ENCODE measurements around the gene RAC3.
"Not testable (repeated sequence)": the region's sequence is repeated elsewhere in the genome, so short reads cannot be mapped to it uniquely, and the experiment has no call there.

The RAC3 gene

DNA sequence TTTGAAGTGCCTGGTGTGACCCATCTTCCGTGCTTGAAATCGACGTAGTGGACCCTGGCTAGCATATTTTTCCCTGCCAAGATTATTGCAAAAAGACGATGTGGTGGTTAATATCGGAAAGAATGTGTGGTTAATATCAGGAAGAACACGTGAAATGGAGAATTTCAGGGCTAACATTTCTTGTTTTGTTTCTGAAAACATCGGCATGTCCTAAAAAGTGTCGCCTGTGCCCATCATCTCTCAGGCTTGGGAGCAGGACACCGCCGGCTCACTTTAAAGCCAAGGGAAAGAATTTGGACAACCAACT is 6.4 kb downstream of the RAC3 start:
- in situ Hi-C loops (cut with HindIII; ENCODE audit: low sequenced_read_pairs), result no loop called here

DNA sequence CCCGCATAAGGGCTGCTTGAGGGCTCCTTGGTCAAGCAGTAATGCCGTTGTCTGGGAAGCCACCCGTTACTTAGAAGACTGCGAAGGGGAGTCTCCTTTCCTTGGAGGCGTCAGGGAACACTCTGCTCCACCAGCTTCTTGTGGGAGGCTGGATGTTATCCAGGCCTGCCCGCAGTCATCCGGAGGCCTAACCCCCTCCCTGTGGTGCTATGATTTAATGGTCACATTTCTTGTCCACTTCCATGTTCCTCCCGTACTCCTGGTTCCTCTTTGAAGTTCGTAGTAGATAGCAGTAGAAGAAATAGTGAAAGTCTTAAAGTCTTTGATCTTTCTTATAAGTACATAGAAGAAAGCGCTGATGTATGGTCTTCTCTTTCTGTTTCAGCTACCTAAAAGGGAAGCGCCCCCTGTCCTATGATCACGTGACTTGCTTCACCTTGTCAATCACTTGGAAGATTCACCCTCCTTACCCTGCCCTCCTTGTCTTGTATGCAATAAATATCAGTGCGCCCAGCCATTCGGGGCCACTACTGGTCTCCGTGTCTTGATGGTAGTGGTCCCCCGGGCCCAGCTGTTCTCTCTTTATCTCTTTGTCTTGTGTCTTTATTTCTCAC is 7.4 kb downstream of the RAC3 start:
- in situ Hi-C loops (cut with HindIII; ENCODE audit: low sequenced_read_pairs), result not testable (repeated sequence)

DNA sequence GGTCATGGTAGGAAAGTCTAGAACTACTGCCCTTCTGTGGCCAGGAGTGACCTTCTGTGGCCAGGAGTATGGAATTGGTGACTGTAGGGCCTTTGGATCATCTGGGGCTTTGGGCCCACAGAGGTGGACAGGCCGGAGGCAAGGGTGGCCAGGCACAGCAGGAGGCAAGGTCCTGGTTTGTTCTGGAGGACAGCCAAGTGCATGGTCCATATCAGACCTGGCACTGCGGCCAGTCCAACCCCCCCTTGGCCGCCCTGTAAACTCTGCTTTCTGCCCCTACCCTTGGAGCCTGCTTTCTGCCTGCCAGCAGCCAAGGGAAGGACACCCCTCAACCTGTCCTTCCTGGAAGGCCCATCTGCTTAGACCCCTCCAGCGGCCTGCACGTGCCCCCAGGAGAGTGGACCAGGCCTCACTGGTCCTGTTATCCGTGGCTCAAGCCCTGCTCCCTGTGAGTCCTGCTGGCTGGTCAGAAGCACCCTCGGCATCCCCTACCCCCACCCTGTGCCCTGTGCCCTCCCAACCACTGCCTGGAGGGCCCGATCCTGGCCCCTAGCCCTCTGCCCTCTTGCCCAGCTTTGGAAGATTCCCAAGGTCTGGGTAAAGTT is 8.3 kb downstream of the RAC3 start:
- in situ Hi-C loops (cut with HindIII; ENCODE audit: low sequenced_read_pairs), result no loop called here

DNA sequence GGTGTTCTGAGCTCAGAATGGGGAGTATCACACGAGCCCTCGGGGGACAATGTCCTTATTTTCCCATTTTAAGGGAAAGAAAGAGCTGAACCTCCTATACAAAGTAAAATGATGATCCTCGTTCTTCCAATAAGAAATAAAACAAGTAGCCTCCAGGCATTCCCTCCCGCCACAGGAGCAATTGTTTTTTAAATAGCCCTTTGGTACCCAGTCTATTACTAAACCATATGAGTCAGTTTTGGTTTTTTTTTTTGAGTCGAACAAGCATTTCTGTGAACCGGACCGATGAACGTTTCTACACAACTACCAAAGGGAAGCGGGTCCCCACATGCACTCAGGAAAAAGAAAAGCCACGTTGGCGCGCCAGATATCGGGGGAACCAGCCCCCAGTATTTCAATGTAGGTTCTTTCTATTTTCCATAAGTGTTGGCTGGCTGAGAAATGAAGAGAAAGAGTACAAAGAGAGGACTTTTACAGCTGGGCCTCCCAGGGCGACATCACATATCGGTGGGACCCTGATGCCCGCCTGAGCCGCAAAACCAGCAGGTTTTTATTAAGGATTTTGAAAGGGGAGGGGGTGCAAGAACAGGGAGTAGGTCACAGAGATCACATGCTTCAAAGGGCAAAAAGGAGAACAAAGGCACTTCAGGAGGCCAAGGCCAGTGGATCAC is 9.8 kb downstream of the RAC3 start:
- in situ Hi-C loops (cut with HindIII; ENCODE audit: low sequenced_read_pairs), result no loop called here

DNA sequence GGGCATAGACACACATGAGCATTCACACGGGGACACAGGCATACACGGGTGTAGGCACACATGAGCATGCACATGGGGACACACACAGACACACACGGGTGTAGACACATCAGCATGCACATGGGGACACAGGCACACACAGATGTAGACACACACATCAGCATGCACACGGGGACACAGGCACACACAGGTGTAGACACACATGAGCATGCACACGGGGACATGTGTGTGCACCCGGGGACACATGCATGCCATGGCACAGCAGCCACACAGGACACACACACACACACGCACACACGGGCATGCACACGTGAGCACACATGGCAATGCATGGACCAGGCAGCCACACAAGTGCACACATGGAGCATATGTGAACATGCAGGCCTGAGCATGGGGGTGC is 11.2 kb downstream of the RAC3 start:
- in situ Hi-C loops (cut with HindIII; ENCODE audit: low sequenced_read_pairs), result no loop called here

DNA sequence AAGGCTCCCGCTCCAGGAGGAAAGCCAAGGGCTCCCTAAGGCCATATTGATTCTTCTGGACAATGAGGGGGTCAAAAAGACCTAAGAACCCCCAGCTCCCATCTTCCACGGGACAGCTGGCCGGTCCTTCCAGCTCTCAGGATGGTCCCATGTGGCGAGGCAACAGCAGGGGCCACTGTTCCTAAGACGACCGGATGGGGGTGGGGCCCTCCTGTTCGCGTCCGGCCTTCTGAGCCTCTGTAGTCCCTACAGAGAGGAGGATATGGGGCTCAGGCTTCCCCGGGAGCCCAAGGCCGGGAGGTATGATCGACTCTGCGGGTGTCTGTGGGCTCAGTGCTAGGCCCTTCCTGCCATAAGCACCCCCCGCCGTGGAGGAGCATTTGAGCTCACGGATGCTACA is 12.0 kb downstream of the RAC3 start:
- in situ Hi-C loops (cut with HindIII; ENCODE audit: low sequenced_read_pairs), result no loop called here

DNA sequence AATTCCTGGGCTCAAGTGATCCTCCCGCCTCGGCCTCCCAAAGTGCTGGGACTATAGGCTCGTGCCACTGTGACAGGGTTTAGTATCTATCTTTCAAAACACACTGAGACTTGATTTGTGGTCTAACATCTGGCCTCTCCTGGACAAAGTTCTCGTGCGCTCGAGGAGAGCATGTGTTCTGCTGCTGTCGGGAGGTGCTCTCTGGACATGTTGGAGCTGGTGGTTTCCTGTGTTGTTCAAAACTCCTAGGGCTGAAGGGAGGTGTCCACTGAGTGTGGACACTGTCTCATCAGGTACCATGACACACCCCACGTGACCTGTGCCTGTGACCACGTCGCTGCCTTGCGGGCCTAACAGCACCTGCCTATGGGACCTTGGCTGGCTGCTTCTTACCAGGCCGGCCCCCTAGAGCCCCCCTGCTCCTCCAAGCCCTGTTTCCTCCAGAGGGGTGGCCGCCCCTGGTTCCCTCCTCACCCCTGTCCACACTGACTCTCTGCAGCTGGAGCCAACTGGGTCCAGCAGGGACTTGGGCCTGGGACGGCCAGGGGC is 14.5 kb downstream of the RAC3 start:
- in situ Hi-C loops (cut with HindIII; ENCODE audit: low sequenced_read_pairs), result no loop called here

DNA sequence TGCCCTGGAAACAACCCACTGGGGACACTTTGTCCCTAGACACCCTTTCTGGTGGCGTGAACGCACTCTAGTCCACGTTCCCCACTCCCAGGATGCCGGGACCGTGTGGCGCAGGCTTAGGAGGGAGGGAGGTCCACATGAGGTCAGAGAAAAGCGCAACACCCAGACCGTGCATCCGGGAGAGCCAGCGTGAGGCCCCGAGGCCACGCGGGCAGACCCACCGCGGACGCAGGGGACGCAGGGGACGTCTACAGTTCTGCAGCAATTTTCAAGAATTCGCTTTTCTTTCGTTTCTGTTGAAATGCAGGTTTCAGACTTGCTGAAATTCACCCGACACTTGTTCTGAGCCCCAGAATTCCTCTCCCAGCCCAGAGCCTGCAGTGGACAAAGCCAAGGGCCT is 15.4 kb downstream of the RAC3 start:
- in situ Hi-C loops (cut with HindIII; ENCODE audit: low sequenced_read_pairs), result no loop called here

DNA sequence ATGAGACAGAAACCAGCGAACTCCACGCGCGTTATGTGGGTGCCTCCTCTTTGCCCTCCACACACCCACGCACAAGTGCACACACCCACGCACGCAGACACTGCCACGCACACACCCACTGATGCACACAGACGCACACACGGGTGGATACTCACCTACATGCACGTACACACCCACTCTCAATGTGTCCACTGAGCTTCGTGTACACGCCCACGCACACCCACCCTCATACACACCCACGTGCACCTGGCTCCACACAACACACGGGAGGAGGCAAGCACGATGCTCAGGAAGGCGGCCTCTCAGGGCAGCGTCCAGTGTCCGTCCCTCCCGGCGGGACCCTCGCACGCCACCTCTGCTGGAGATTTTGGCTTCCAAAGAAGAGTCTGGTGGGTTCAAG is 15.9 kb downstream of the RAC3 start:
- in situ Hi-C loops (cut with HindIII; ENCODE audit: low sequenced_read_pairs), result no loop called here

DNA sequence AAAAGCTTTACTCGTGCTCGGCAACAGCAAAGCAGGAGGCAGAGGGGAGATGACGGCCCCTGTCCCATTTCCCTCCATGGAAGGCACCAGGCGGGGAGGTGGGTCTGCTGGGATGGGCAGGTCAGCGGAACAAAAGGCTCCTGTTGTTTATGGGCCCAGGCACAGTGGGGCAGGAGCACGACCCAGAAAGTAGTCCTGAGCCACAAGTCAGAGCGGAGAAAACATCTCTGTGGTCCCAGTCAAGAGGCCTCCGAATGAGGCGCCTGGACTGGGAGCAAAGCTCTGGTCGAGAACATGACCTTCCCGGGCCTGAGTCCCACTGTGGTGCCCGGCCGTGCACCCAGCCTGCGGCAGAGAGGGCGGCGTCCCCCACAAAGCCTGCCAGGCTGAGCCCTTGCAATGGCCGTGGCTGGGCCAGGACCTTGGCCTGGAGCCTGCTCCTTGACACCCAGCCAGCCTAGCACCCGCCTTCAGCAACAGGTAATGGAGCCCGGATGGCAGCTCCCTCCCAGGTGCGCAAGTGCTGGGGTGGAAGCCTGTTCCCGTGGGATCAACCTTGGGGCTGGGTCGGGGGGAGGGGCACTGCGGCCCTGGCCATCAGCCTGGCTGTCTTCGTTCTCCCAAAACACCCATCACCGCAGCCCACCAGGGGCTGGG is 16.6 kb downstream of the RAC3 start:
- in situ Hi-C loops (cut with HindIII; ENCODE audit: low sequenced_read_pairs), result no loop called here

DNA sequence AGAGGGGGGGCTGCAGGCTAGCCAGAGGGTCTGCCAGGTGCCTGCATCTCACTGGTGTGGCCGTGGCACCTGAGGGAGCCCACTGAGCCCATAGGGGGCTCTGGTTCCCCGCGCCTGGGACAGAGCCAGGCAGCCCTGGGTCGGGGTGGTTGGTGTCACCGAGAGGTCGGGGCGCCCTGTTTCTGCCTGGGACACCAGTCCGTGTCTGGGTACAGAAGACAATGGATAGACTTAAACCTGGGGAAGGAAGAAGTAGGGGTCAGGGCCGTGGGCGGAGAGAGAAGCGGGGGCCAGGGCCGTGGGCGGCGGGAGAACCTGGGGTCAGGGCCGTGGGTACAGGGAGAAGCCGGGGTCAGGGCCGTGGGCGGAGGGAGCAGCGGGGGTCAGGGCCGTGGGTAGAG is 17.1 kb downstream of the RAC3 start:
- in situ Hi-C loops (cut with HindIII; ENCODE audit: low sequenced_read_pairs), result no loop called here

DNA sequence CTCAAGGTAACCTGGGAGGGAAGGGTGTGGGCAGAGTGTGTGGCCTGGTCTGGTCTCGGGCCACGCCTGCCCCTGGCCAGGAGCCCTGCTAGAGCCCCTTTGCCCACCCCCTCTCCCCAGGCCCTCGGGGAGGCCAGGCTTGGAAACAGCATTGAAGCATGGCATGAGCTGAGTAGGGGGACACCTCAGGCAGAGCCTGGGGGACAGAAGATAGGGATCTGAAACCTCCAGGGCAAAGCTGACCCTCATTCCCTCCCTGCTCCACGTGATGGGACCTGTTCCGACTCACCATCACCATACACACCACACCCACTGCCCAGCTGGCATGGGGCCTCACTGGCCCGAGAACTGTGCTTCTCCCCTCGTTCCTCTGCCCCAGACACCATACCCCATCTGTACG is 17.6 kb downstream of the RAC3 start:
- in situ Hi-C loops (cut with HindIII; ENCODE audit: low sequenced_read_pairs), result no loop called here

DNA sequence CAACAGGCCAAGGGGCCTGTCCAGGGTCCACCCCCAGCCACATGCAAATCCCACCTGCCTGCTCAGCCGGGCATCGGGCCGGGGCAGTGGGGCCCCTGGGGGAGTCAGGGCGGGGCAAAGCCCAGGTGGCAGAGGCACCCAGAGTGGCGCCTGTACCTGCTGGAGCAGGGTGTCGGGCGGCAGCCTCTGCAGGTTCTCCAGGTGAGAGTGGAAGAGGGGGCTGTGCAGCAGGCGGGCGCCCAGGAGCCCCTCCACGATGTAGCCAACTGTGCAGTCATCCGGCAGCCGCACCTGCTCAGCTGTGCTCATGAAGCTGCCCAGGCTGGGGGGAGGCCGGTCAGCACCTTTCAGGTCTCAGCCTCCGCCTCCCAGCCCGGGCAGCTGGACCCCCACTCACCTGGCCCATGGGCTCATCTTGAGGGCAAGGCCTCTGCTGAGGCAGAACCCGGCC is 18.1 kb downstream of the RAC3 start:
- in situ Hi-C loops (cut with HindIII; ENCODE audit: low sequenced_read_pairs), result no loop called here

DNA sequence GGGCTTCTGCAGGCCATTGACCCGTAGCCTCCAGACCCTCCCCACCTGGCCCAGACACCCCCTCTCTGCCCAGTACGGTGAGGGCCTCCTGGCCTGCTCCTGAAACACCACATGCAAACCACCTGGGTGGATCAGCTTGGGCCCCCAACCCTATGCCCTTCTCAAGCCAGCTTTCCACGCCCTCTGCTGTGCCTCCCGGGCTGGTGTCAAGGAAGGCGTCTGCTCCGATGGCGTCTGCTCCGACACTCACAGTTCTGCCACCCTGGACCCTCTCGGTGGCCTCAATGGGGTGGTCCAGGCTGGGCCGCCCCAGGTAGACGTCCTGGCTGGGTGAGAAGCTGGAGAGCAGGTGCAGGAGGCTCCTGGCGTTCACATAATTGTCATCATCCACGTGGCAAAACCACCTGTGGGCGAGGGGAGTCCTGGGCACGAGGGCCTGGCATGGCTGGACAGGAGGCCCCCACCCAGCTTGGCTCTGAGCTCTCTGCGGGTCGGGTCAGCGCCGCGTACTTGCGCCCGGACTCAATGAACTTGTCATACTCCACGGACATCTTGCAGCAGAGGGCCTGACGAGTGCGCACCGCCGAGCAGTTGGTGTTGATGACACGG is 18.8 kb downstream of the RAC3 start:
- in situ Hi-C loops (cut with HindIII; ENCODE audit: low sequenced_read_pairs), result no loop called here

DNA sequence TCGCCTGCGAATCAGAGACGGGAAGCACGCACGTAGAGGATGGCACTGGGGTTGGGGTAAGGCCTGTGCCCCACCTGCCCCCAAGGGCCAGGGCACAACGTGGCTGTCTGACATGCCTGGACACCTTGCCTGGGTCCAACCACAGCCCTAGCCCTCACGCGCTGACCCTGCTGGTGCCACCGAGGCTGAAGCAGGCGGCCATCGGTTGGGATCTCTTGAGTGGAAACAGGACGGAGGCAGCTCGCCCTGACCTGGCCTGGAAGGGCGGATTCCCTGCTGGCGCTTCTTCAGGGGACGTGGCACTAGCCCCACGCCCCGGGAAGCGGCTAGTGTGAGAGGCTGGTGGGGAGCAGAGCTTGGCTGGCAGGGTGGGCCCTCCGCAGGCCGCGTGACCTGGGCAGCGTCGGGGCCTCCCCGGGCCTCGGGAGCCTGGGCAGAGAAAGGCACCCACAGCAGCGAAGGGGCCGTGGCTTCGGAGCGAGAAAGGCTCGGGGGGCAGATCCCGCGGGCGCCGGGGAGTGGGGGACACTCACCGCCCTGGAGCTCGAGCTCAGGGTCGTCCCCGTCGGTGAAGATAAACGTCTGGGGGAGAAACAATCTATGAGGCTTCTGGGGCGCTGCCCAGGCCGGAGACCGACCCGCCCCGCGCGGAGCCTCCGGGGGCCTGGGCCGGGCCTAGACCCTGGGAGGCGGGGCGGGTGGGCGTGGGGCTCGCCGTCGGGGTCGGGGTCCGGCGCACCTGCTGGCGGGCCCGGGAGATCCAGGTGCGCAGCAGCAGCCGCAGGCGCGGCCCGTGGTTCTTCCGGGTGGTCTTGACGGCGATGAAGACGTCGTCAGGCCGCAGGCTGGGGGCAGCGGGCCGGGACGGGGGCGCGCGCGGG is 19.5 kb downstream of the RAC3 start:
- in situ Hi-C loops (cut with HindIII; ENCODE audit: low sequenced_read_pairs), result no loop called here

DNA sequence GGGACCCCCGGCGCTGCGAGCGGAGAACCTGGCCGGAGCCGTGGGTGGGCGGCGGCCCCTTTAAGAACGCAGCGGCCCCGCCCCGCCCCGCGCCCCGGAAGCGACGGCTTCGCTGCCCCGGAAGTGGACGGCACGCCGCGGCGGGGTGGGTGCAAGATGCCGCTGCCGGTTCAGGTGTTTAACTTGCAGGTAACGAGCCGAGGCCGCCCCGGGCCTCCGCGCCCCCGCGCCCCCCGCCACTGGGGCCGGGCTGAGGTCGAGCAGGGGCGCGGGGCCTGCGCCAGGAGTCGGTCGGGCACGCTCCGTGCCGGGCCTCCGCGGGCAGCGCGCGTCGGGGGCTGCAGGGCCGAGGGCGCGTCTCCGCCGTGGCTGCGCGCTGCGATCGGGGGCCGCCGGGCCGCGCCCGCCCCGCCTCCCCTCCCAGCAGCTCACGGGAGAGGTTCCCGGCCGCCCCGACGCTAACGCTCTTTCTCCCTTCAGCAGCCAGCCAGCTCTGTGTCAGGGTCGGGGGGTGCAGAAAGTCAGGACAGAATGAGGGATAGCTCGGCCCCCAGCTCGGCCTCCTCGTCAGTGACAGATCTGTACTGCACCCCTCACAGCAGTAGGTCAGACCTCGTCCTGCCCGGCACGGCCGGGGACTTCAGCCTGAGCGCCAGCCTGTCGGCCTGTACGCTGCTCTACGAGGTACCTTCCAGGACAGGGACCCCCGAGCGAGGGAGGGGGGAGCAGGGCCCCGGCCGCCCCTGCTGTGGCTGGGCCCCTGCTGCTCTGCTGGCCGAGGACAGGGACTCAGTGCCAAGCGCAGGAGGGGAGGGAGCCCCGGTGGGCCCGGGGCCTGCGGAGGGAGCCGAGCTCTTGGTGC is 20.5 kb downstream of the RAC3 start, which contains the start of the genes GPS1 and RFNG:
Gene GPS1 (plus strand): TSS at position 123 of the 862 bp plus-strand sequence. CDS start 34 bp downstream, at position 157.
Gene RFNG (minus strand): TSS at position 36 of the 862 bp plus-strand sequence. CDS start 45 bp downstream, outside the sequence.
- in situ Hi-C loops (cut with HindIII; ENCODE audit: low sequenced_read_pairs), result no loop called here

DNA sequence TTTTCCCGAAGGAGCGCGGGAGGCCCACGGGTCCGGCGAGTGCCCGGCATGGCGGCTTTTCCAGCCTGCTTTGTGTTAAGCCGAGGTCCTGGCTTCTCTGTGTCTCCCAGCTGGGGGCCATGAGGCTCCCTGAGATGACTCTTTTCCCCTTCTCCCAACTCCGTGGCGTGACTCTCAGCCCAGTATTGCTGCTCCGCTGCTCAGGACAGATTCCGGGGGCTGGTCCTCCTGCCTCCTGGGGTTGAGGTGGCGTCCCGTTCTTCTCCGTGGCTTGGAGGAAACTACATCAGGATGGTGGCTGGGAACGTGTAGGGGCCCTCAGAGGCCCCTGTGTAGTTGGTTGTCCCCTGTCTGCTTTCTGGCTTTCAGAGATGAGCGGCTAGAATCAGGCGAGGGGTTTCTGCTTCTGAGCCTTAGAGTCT is 21.2 kb downstream of the RAC3 start:
- in situ Hi-C loops (cut with HindIII; ENCODE audit: low sequenced_read_pairs), result no loop called here

DNA sequence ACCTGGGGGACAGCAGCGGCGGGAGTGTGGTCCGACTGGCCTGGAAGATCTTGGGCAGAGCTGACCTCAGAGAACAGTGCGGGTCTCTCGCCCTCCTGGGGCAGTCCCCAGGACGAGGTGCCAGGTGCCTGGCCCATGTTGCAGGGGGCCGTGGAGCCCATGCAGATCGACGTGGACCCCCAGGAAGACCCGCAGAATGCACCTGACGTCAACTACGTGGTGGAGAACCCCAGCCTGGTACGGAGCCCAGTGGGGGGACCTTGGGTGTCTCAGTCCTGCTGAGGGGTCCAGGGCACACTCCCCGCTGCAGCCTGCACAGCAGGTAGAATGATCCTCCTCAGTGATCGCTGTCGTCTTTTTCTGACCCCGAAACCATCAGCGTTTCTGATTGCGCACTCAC is 21.7 kb downstream of the RAC3 start:
- in situ Hi-C loops (cut with HindIII; ENCODE audit: low sequenced_read_pairs), result no loop called here

DNA sequence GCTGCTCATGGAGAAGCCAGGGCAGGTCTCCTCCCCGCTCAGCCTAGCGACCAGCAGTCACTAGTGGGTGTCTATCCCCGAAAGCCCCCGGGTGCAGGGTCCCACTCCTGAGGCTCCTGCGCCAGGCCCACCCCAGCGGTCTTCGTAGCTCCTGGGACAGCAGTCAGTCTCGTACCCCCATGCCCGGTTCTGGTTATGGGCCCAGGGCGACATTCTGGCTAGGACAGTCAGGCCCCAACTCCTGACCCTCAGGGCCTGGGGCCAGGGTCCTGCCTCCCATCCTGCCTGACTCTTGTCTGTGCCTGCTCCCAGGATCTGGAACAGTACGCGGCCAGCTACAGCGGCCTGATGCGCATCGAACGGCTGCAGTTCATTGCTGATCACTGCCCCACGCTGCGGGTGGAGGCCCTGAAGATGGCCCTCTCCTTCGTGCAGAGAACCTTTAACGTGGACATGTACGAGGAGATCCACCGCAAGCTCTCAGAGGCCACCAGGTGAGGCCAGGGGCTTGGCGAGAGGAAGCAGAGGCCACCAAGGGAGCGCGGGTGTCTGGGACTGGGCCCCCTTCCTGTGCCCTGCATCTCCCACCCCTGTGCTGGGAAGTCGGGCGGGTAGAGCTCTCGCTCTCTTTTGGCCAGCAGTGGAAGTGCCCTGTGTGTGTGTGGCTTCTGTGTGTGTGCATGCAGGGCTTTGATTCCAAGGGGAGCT is 22.2 kb downstream of the RAC3 start:
- in situ Hi-C loops (cut with HindIII; ENCODE audit: low sequenced_read_pairs), result no loop called here
